Activated T-helper 2 cell treated with anti-CD3 and anti-CD28 coated beads, Interferon-gamma antibody, Interleukin-2, Interleukin-4, amounts not matched to agents 10 μg/mL and 5 μg/mL and 100 μg/mL, durations not matched to agents 14 hours and 24 hours and 36 hours (primary cell): Measurements from ENCODE around the gene UBR1. TPM values are rescaled to one million over a fixed set of nuclear protein-coding genes. Genes with fewer than 3 reads are reported as not detected.
"Not testable (repeated sequence)": the region's sequence is repeated elsewhere in the genome, so short reads cannot be mapped to it uniquely, and the experiment has no call there.

Experiments
- DNase-seq: peaks from one replicate; pipeline ENCODE4 v3.0.0; 2021; ENCODE audit warnings: low spot score
- H3K27ac Mint-ChIP-seq: one replicate; pipeline ENCODE4 v1.8.0; 2021; ENCODE audit warnings: mixed read lengths
- H3K27me3 Mint-ChIP-seq: one replicate; pipeline ENCODE4 v1.8.0; 2021; ENCODE audit warnings: low read depth, mixed read lengths
- H3K36me3 Mint-ChIP-seq: one replicate; pipeline ENCODE4 v1.8.0; 2021; ENCODE audit warnings: low read depth, mixed read lengths
- H3K4me1 Mint-ChIP-seq: one replicate; pipeline ENCODE4 v1.8.0; 2021; ENCODE audit warnings: low read depth, mixed read lengths
- H3K4me3 Mint-ChIP-seq: one replicate; pipeline ENCODE4 v1.8.0; 2021; ENCODE audit warnings: low read depth, mild to moderate bottlenecking, moderate library complexity, mixed read lengths
- H3K9me3 Mint-ChIP-seq: one replicate; pipeline ENCODE4 v1.8.0; 2021; ENCODE audit warnings: mixed read lengths
- intact Hi-C: fragments of 100-400 bp; cut with micrococcal nuclease; formaldehyde crosslinking; loops from one replicate; pipeline ENCODE4 v1.15.1; 2023
- total RNA-seq: library from RNA; stranded (reverse); gene quantifications from 2 replicates; pipeline ENCODE4 v1.2.3, GENCODE V29; 2022

Gene UBR1
- total RNA-seq, 1 donor from 2014 or later, result 36.7 TPM

GRCh38 chr15:42974202-42974862 is 131.5 kb downstream of the UBR1 start:
- H3K27ac Mint-ChIP-seq, result no peak overlapping the region
- H3K4me3 Mint-ChIP-seq, result no peak overlapping the region
- H3K36me3 Mint-ChIP-seq, result peaks cover 73% of the 10 kb centered on the region
- no peak for DNase-seq
- intact Hi-C loops, result no loop called here
- no peaks in the 10 kb centered on the region for H3K27me3 Mint-ChIP-seq
- H3K4me1 Mint-ChIP-seq, result no peaks in the 10 kb centered on the region
- no peaks in the 10 kb centered on the region for H3K9me3 Mint-ChIP-seq

DNA sequence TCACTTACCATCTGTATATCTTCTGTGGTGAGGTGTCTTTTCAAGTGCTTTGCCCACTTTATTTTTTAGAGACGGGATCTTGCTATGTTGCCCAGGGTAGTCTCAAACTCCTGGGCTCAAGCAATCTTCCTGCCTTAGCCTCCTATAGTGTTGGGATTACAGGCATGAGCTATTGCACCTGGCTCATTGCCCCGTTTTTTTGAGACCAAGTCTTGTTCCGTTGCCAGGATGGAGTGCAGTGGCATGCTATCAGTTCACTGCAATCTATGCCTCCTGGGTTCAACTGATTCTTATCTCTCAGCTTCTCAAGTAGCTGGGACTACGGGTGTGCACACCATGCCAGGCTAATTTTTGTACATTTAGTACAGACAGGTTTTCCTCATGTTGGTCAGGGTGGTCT is 132.7 kb downstream of the UBR1 start:
- Mint-ChIP-seq H3K36me3 (peaks cover 79% of the 10 kb centered on the region), H3K9me3 (no peaks in the 10 kb centered on the region), H3K27me3 (no peaks in the 10 kb centered on the region), H3K27ac (no peak overlapping the region), H3K4me3 (no peak overlapping the region), H3K4me1 (no peaks in the 10 kb centered on the region)
- DNase-seq, result no peak
- intact Hi-C loops, result no loop called here

DNA sequence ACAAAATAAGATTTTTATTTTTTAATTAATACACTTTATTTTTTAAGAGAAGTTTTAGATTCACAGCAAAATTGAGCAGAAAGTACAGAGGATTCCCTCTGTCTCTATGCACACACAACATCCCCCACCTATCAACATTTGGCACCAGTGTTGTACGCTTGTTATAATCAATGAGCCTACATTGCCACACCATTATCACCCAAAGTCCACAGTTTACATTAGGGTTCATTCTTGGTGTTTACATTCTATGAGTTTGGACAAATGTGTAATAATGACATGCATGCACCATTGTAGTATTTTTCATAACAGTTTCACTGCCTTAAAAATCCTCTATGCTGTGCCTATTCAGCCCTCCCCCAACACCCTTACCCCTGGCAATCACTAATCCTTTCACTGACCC is 134.0 kb downstream of the UBR1 start:
- H3K4me3 Mint-ChIP-seq, result no peak overlapping the region
- H3K27ac Mint-ChIP-seq, result no peak overlapping the region
- intact Hi-C loops, result no loop called here
- no peaks in the 10 kb centered on the region for H3K4me1 Mint-ChIP-seq
- no peaks in the 10 kb centered on the region for H3K9me3 Mint-ChIP-seq
- H3K36me3 Mint-ChIP-seq, result peaks cover 72% of the 10 kb centered on the region
- no peak for DNase-seq
- no peaks in the 10 kb centered on the region for H3K27me3 Mint-ChIP-seq

DNA sequence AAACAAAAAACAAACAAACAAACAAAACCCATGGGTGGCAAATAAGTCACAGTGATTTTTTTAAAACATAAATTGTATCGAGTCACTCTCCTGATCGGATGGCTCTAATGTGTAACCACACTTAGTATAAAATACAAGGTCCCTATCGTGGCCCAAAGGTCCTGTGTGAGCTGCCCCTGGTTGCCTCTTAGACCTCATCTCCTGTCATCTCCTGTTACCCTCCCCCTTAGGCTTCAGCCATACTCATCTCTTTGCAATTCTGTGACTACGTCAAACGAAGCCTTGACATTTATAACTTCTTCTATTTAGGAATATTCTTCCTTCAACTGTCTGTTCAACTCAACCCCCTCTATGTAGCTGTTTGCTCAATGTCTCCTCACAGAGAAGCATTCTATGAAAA is 141.4 kb downstream of the UBR1 start:
- Mint-ChIP-seq H3K27me3 (no peaks in the 10 kb centered on the region), H3K27ac (peak overlapping the region; percentile 3), H3K36me3 (peaks cover 57% of the 10 kb centered on the region), H3K9me3 (no peaks in the 10 kb centered on the region), H3K4me3 (no peak overlapping the region), H3K4me1 (no peaks in the 10 kb centered on the region)
- no peak for DNase-seq
- intact Hi-C loops, result no loop called here

DNA sequence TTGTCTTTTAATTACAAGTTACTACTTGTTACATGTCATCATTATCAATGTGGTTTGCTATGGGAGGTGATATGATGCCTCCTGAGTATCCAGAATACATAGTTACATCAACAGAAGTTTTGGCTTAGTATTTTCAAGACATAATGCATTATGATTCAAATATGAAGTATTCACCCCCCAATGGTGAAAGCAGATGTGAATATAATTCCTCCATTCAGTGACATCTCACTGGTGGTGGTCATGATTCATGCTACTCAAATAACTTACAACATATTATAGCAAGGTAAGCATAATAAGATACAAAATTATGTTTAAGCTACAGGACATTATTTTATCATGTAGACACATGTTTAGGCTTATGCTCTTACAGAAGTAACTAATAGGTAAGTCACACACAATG is 150.3 kb downstream of the UBR1 start:
- no peak overlapping the region for H3K4me3 Mint-ChIP-seq
- no peaks in the 10 kb centered on the region for H3K9me3 Mint-ChIP-seq
- peaks cover 68% of the 10 kb centered on the region for H3K36me3 Mint-ChIP-seq
- peaks cover 4% of the 10 kb centered on the region for H3K4me1 Mint-ChIP-seq
- DNase-seq, result no peak
- no peak overlapping the region for H3K27ac Mint-ChIP-seq
- no peaks in the 10 kb centered on the region for H3K27me3 Mint-ChIP-seq
- intact Hi-C loops, result no loop called here

- Mint-ChIP-seq H3K36me3 (peaks cover 65% of the 10 kb centered on the region), H3K27ac (no peak overlapping the region), H3K4me3 (no peak overlapping the region), H3K4me1 (peaks cover 4% of the 10 kb centered on the region), H3K9me3 (no peaks in the 10 kb centered on the region), H3K27me3 (no peaks in the 10 kb centered on the region)
- no peak for DNase-seq
- intact Hi-C loops, result no loop called here
These were observed 151.5 kb downstream of the UBR1 start for GRCh38 chr15:42954291-42954690.

GRCh38 chr15:42948898-42949297 is 156.9 kb downstream of the UBR1 start:
- H3K9me3 Mint-ChIP-seq, H3K4me3 Mint-ChIP-seq, H3K27ac Mint-ChIP-seq, H3K4me1 Mint-ChIP-seq, DNase-seq, H3K27me3 Mint-ChIP-seq, intact Hi-C loops: not testable (repeated sequence)
- peaks cover 60% of the 10 kb centered on the region for H3K36me3 Mint-ChIP-seq

GRCh38 chr15:42940527-42940926 is 165.3 kb downstream of the UBR1 start:
- intact Hi-C loops, result no loop called here
- DNase-seq, result no peak
- no peak overlapping the region for H3K27ac Mint-ChIP-seq
- no peaks in the 10 kb centered on the region for H3K9me3 Mint-ChIP-seq
- H3K27me3 Mint-ChIP-seq, result no peaks in the 10 kb centered on the region
- no peaks in the 10 kb centered on the region for H3K4me1 Mint-ChIP-seq
- H3K36me3 Mint-ChIP-seq, result peaks cover 18% of the 10 kb centered on the region
- H3K4me3 Mint-ChIP-seq, result no peak overlapping the region

- Mint-ChIP-seq H3K4me3 (no peak overlapping the region), H3K4me1 (no peaks in the 10 kb centered on the region), H3K36me3 (peaks cover 12% of the 10 kb centered on the region), H3K27me3 (no peaks in the 10 kb centered on the region), H3K9me3 (no peaks in the 10 kb centered on the region), H3K27ac (no peak overlapping the region)
- intact Hi-C loops, result no loop called here
- no peak for DNase-seq
These were observed 166.0 kb downstream of the UBR1 start for GRCh38 chr15:42939841-42940240.

DNA sequence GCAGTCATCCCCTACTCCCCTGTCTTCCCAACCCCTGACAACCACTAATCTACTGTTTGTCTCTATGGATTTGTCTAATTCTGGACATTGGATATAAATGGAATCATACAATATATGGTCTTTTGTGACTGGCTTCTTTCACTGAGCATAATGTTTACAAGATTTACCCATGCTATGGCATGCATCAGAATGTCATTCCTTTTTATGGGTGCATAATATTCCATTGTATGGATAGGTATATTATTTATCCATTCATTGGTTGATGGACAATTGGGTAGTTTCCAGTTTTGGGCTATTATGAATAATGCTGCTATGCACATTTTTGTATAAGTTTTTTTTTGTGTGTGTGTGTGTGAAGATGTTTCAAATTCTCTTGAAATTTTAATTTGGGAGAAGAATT is 168.7 kb downstream of the UBR1 start:
- DNase-seq, result no peak
- Mint-ChIP-seq H3K36me3 (no peaks in the 10 kb centered on the region), H3K4me1 (no peaks in the 10 kb centered on the region), H3K4me3 (no peak overlapping the region), H3K27ac (no peak overlapping the region), H3K9me3 (no peaks in the 10 kb centered on the region), H3K27me3 (no peaks in the 10 kb centered on the region)
- intact Hi-C loops, result no loop called here

DNA sequence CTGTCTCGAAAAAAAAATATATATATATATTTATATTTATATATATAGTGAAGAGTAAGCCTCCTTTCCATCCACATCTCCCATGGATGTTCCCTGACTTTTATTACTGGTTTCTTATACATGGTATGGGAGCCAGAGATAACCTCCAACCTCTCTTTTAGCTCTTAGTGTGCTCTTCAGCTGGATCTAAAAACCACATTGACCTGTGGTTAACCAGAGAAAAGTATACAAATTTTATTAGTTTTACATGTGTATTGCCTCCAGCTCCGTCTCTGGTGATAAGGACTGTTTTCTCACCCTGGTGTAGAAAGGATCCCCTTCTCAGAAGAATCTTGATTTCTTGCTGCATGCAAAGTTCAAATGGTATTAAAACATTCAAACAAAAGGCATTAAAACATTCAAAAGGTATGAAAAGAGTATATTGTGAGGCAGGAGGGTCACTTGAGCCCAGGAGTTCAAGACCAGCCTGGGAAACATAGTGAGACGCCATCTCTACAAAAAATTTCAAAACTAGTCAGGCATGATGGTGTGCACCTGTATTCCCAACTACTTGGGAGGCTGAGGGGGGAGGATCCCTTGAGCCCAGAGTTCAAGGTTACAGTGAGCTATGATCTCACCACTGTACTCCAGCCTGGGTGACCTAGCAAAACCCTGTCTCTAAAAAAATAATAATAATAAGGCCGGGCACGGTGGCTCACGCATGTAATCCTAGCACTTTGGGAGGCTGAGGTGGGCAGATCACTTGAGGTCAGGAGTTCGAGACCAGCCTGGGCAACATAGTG is 171.8 kb downstream of the UBR1 start:
- Mint-ChIP-seq H3K4me1 (no peaks in the 10 kb centered on the region), H3K27me3 (no peaks in the 10 kb centered on the region), H3K4me3 (no peak overlapping the region), H3K36me3 (no peaks in the 10 kb centered on the region), H3K27ac (no peak overlapping the region), H3K9me3 (no peaks in the 10 kb centered on the region)
- no peak for DNase-seq
- intact Hi-C loops, result no loop called here

DNA sequence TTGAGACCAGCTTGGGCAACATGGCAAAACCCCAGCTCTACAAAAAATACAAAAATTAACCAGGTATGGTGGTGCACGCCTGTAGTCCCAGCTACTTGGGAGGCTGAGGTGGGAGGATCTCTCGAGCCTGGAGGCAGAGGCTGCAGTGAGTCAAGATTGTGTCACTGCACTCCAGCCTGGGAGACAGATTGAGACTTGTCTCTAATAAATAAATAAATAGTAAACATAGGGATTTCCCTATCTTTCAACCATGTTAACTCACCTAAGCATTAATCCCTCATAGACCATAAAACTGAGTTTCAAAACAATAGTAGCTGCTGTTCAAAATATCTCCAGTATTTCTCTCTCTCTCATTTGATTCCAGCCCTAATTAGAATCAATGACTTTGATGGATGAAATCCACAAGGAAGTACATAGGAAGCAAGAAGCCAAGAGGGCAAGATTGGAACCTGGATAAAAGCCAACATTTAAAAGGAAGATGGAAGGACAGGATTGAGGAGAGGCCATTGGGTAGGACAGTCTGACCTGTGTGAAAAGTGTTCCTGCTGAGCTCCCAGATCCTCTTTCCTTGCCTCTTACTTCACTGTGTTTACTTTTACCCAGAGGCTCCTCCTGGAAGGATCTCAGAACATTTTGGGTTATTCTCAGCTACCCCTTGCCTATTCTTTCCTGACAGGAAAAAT is 172.9 kb downstream of the UBR1 start:
- H3K36me3 Mint-ChIP-seq, result no peaks in the 10 kb centered on the region
- no peaks in the 10 kb centered on the region for H3K9me3 Mint-ChIP-seq
- intact Hi-C loops, result no loop called here
- H3K4me3 Mint-ChIP-seq, result no peak overlapping the region
- no peak overlapping the region for H3K27ac Mint-ChIP-seq
- H3K27me3 Mint-ChIP-seq, result no peaks in the 10 kb centered on the region
- DNase-seq, result no peak
- H3K4me1 Mint-ChIP-seq, result no peaks in the 10 kb centered on the region
